NCI-H748 (cell line): ENCODE data around the gene SUPT20H.
A peak's percentile ranks its signal among the peaks of the same experiment; 100 is the strongest.

Experiments
- DNase-seq: peaks from one replicate; lab custom pipeline; 2025; ENCODE audit not compliant: unreplicated experiment; lab: John Stamatoyannopoulos, UW

SUPT20H gene

GRCh38 chr13:37009692-37010091, 49.8 kb downstream of the SUPT20H start:
- no peak for DNase-seq

GRCh38 chr13:37001921-37002250, 57.6 kb downstream of the SUPT20H start:
- DNase-seq, result peak; percentile 3

GRCh38 chr13:36999054-36999714, 60.3 kb downstream of the SUPT20H start, which contains the start of gene ALG5:
Gene ALG5 (minus strand): TSS chr13:36999340. CDS start chr13:36999300, 40 bp downstream.
- DNase-seq, result peak; percentile 93

GRCh38 chr13:36998624-36999041, 60.9 kb downstream of the SUPT20H start:
- DNase-seq, result peak; percentile 60

- no peak for DNase-seq
Observed at GRCh38 chr13:36997716-36998427, 61.6 kb downstream of the SUPT20H start.

- no peak for DNase-seq
Observed at GRCh38 chr13:36992362-36992761, 67.1 kb downstream of the SUPT20H start.

GRCh38 chr13:36986462-36987240, 72.8 kb downstream of the SUPT20H start:
- DNase-seq, result no peak

- DNase-seq, result peak; percentile 75
Observed at GRCh38 chr13:36981156-36981743, 78.2 kb downstream of the SUPT20H start.

- DNase-seq, result no peak
Observed at GRCh38 chr13:36979361-36980050, 80.0 kb downstream of the SUPT20H start.

- no peak for DNase-seq
Observed at GRCh38 chr13:36975172-36975571, 84.3 kb downstream of the SUPT20H start.

- DNase-seq, result no peak
Observed at GRCh38 chr13:36973621-36974295, 85.7 kb downstream of the SUPT20H start.

GRCh38 chr13:36973009-36973408, 86.5 kb downstream of the SUPT20H start:
- no peak for DNase-seq

GRCh38 chr13:36966404-36966803, 93.1 kb downstream of the SUPT20H start:
- DNase-seq, result no peak

GRCh38 chr13:36965767-36966166, 93.7 kb downstream of the SUPT20H start:
- DNase-seq, result no peak

GRCh38 chr13:36959456-36960116, 99.9 kb downstream of the SUPT20H start:
- no peak for DNase-seq
